GM19240 (cell line): ENCODE measurements around the gene ASZ1.

Experiments used
- DNase-seq: peaks from one replicate; pipeline ENCODE4 v3.0.0; 2011; ENCODE audit warnings: low spot score; ENCODE audit not compliant: insufficient read length

Gene ASZ1

DNA sequence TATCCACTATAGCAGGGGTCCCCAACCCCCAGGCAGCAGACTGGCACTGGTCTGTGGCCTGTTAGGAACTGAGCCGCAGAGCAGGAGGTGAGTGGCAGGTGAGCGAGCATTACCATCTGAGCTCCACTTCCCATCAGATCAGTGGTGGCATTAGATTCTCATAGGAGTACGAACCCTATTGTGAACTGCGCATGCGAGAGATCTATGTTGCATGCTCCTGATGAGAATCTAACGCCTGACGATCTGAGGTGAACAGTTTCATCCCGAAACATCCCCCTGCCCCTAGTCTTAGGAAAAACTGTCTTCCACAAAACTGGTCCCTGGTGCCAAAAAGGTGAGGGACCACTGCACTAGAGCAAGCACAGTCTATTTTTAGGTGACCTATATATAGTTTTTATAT lies 23.6 kb downstream of the ASZ1 start:
- DNase-seq = no peak

DNA sequence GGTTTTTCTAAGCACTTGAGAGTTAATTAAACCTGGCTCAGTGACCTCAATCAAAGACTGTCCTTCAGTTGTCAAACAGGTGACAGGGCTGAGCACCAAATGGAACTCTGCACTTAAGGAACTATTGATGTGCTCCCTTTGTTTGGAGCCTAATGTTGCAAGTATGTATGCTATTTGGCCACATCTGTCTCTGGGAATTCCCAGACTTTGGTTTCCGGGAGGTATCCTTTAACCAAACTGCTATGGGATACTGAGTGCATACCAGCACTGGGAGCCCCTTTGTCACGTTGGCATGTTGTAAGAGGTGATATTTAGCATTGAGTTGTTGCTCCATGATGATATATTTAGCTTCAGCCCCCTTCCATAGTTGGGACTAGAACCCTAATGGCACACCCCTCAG lies 25.2 kb downstream of the ASZ1 start:
- DNase-seq = no peak

DNA sequence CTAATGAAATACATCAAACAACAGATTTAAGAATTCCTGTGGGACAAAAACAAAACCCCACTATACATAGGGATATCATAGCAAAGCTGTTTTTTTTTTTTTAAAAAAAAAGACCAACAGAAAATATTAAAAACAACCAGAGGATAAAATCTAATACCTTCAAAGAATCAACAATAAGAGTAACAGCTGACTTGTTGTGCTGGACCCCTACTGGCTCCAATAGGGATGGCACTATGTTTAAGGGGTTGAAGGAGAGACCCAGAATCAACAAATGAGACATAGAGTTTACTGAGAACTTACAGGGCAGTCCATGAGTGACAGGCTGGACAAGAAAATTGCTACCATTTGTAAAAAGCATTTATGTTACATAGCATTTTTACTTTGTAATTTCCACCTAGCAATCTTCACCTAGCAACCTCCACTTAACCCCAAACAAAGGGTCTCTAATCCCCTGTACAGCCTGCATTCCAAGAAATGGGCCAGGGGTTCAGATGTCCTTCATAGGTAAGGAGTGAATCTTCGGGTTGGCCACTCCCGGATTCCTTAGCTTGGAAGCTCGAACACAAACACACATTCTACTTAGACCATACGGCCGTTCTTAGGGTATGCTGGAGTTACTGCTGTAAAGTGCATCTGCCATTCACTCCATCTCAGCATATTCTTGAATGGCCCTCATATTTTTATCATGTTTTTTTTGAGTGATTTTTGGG lies 25.8 kb downstream of the ASZ1 start:
- DNase-seq = no peak

DNA sequence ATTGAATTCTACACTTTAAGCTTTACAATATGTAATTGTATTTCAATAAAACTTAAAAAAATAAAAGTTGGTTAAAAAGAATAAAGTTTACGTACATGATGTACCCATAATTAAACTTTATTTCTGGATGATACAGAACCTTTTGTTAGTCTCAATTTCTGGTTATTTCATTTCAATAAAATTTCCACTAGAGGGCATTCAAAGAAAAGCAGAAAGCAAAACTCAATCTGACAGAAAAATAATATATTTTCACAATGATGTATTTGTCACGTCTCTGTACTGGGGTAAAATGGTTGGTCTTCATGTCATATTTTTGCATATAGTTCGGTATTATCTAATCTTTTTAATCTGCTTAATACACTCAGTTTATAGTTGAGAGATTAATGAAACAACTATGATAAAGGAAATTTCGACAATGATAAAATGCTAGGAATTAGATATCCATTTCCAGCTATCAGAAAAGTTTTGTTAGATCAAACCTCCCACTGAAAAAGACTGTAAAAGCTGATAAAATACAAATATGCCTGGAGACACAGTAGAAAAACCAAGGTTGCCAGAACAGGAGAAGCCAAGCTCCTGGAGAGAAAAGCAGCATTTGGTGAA lies 27.4 kb downstream of the ASZ1 start:
- no peak for DNase-seq

DNA sequence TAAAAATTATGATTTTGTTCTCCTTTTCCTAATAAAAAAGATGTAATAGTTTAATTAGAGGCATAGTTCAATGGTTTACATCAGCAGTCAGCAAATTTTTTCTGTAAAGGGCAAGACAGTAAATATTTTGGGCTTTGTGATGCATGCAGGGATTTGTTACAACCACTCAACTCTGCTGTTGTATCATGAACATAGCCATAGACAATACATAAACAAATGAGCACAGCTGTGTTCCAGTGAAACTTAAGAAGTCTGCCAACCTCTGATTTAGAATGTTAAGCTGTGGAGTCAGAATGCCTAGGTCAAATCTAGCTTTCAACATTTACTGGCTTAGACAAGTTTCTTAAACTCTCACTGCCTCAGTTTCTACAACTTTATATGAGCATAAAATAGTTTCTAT lies 31.6 kb downstream of the ASZ1 start:
- no peak for DNase-seq

DNA sequence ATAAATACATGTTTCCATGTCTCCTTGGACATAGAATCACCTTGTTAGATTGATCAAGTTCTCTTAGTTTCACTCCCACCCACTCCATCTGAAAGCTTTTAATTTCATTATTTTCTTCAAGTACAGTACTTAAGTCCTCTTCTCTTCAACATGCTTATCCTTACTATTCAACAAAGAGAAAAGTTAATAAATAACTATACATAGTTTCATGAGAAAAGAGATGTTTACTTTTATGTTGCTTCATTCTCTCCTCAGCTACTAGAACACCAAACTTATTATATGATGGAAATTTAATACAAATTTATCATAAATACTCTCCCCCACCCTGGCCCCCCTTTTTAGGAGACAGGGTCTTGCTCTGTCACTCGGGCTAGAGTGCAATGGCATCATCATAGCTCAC lies 33.5 kb downstream of the ASZ1 start:
- DNase-seq = no peak

DNA sequence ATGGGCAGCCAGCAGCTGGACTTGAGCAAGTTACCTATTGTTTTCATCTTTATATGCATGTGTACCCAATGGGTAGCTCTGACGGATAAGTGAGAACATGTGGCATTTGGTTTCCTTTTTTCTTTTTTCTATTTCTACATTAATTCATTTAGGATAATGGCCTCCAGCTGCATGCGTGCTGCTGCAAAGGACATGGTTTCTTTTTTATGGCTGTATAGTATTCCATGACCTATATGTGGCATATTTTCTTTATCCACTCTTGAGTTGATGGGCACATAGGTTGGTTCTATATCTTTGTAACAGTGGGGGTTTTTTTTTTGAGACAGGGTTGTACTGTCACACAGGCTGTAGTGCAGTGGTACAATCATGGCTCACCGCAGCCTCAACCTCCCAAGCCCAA lies 37.4 kb downstream of the ASZ1 start:
- no peak for DNase-seq

DNA sequence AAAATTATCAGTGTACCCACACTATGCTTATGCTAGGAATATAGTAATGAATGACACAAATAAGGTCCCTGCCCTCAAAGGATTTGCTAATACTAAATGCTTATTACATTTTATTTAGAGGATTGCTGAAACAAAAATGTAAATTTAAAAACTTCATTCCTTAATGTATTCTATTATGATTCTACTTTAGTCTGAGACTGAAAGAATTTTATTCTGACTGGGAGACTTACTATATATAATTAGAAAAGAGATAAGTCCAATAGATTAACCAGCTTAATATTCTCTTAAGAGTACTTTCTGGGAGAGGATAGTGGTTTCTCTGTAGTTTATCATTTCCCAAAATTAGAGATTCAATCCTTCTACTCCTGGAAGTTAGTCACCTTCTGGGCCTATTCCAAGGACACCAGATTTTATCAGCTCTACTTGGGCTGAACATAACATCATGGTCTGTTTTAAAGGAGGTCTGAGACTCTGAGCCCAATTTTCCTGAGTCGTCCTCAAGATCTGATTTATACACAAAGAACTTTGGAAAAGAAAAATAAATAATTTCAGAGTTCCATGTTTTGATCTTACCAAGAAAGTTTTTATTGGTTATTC lies 41.1 kb downstream of the ASZ1 start:
- DNase-seq = no peak

DNA sequence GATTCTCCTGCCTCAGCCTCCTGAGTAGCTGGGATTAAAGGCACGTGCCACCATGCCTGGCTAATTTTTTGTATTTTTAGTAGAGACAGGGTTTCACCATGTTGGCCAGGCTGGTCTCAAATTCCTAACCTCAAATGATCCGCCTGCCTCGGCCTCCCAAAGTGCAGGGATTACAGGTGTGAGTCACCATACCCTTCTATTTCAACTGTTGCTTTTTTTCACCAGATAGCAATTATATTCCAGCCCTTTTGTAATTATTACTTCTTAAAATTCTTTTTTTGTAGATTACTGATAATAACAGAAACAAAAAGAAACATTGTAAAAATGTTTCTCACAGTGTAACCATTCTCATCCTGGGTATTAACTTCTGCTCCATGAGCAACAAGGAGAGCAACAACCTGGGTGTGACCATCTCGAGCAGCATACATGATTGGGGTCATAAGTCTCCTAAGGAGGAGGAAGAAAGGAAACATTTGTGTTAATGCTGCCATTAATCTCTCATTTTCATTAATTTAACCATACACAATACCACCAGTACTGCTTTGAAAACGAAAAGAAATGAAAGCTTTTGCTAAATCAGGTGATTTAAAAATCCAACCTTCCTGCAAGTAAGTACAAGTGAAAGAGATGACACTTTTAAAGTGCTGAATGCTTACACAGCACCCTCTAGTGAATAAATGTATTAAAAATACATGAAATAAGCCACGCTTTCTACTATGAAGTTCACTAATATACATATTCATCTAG lies 41.8 kb downstream of the ASZ1 start:
- DNase-seq = no peak

DNA sequence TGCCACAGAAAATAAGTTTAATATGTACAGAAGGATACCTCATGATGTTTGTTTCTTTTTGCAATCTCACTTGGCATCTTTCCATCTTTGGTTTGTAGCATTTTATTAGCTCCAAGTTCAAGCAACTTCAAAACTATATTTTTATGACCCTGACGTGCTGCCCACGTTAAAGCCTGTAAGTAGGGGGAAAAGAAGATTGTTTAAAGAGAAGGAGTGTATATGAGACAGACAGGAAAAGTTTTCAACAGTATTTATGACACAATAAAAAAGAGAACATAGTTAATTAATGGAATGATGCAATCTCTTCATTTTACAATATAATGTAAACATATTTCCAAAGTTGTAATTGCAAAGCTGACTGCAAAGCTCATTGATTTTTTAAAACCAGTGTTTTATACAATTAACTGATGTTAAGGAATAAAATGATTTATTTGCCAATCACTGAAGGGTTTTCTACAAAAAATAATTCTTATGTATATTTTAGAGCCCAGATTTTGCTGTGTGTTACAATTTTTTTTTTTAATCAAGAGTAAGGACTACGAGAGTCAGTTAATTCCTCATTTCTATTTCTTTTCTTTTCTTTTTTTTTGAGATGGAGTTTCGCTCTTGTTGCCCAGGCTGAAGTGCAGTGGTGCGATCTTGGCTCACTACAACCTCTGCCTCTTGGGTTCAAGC lies 42.5 kb downstream of the ASZ1 start:
- no peak for DNase-seq

DNA sequence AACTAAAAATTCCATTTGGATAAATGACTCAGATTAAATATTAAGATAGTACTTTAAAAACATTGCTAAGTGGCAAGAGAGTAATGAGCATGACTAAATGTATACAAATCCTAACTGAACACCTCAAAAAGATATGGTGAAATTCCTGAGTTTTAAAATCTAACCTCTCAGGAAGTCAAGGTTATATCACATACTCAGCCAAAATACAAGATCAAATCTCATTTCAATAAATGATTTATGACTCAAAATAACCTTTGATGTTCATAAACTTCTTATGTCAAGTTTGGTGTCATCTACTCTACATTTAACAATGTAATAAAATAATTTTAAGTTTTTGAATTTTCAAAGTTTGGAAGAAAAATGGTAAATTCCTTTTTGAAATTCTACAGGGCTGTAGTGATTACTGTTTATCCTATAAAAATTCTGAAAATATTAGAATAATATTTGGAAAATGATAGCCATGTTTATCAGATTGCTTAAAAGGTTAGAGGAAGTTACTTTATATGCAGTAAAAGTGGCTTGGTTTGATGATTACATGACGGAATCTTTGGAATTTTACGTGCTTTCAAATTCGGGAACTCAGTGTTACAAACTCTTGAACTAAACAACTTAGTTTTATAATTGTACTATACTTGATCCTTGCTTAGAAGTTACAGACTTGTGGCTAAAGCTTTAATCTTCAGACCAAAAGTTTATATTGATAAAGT lies 43.7 kb downstream of the ASZ1 start:
- DNase-seq = no peak

DNA sequence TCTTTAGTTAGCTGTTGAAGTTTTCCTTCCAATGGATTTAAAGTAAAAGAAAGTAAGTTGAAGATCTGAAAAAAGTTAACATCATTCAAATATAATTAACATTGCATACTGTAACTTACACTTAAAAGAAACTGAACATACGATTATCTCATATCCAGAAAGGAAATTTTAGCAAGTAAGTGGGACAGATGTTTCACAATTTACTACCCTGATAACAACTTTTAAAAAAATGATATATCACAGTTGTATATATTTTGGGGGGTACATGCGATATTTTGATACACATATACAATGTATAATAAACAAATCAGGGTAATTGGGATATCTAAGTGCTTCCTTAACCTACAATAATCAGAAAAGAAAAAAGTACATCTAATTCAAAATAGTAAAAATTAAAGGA lies 44.2 kb downstream of the ASZ1 start:
- DNase-seq = no peak

DNA sequence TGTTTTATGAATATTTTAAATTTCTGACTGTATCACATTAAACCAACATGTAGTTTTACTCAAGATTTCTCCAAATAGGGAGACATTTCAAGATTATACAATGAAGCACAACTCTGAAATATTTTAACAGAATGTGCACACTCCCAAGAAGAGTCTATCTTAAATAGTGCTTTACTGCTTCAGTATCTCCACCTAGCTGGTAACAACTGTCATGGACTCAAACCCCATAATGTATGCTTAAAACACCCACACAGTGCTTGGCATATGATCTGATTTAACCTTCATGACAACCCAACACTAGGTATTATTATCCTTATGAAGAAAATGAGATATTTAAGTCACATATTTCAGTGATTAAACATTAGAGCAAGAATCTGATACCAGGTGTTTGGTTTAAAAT lies 45.9 kb downstream of the ASZ1 start:
- DNase-seq = no peak

DNA sequence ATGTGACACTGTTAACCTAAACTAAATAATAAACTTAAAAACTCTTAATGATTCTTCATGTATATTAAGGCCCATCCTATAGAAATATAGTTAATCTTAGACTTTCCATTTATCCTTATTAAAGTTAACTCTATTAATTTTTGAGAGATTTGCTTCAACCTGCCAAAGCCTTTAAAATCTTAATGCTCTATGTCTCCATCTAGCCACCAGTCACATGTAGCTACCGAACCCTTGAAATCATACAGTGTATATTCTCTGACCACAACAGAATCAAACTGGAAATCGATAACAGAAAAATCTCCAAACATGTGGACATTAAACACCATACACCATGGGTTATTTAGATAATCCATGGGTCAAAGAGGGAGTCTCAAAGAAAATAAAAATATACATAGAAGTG lies 51.9 kb downstream of the ASZ1 start:
- DNase-seq = no peak

DNA sequence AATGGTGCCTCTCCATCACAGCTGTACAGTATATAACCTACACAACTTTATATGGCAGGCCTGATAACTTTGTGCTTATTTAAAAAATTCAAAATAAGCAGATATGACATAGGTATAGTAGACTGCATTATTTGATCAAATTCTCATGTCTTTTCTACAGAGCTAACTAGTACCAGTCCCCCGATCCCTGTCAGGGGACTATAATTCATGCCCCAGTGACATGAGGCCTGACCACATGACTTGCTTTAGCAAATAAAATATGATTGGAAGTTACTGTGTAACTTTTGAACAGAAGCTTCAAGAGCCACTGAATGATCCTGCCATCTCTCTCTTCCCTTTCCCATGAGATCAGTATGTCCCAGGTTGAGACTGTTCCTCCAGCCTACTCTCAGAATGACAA lies 55.2 kb downstream of the ASZ1 start:
- DNase-seq = no peak

DNA sequence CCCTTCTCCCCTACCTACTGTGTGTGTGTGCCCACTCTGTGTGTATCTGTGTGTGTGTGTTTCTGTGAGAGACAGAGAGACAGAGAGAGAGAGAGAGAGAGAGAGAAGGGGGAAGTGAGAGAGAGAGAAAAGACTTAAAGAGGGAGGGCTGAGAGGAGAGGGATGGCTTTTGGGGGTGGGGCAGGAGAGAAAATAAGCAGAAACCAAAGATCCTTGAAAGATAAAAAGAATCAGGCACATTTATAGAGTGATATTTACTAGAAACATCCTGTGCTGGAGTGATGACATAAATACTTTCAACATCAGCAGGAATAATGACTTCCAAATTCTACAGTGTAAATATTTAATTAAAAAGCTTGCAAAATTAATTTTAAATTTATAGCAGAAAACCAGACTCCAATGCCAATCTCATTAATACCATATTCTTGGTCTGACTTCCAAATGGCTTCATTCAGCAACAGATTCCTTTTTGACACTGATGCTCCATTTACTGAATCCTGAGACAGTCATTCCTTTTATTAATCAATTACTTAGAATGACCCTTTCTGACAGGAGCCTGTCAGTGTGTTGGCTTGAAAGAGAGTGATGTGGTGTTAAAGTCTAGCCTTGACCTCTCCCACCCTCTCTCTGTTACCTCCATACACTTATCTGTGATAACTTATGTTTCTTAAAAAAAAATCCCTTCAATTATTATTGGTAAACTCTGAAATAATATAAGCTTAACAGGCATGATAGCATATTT lies 62.8 kb downstream of the ASZ1 start:
- no peak for DNase-seq

DNA sequence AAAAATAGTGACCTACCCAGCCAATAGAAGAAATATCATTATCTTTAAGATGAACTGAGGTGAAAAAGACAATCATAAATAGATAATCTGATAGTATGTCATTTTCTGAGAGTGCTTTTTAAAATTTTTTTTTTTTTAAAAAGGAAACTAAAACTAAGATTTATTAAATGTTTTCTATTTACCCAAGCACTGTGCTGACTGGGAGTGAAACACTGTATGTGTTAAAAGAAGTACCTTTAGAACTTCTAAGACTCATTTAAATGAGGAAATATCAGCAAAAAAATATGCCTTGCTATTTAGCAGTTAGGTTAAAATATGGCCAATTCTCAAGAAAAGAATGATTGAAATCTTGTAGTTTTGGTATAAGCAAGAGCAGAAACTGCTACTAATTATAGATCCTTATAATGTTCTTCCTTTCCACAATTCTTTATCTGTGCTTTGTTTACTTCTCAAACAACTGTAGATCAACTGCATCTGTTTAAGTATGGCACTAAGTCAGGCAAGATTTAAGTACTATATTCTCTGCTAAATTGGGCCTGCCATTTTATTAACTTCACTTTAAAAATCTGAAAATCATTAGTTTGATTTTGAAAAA lies 64.9 kb downstream of the ASZ1 start:
- no peak for DNase-seq

DNA sequence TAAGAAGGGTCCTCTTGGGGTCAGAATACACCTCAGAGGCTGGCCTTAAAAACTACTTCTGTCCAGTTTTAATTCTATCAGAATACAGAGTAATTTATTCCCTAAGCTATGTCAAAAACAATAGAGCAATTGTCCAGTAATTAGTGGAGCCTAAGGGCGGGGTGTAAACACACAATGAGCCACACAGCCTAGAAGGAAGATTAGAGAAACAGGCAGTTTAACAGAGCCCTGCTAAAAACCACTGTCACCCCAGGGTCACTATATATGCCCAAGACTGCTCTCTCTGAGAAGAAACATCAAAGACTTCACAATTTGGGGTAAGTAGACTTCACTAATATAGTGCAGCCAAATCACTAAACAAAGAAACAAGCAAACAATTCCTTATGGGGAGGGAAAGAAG lies 77.3 kb downstream of the ASZ1 start:
- DNase-seq = no peak

DNA sequence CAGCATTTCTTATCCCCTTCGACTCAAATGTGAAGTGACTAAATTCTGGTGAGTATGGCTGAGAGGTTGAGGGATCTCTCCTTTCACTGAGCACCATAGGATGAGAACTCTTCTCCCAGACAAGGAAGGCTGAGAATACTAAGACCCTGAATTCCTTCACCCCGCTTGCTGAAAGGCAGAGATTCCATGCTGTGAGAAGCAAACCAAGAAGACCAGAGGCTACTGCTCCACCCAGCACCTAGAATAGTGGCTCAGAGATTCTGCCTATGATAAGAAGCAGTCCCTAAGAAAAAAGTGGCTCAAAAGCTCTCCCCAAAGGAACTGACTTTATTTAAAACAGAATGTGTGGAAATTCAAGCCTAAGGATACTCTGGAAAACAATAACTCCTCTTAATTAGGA lies 77.7 kb downstream of the ASZ1 start:
- no peak for DNase-seq
